NCI-H1092 (cell line): ENCODE results near the gene MAVS.
"Not testable (repeated sequence)": the region's sequence is repeated elsewhere in the genome, so short reads cannot be mapped to it uniquely, and the experiment has no call there.

ENCODE experiments used
- DNase-seq: peaks from one replicate; lab custom pipeline; 2025; lab: John Stamatoyannopoulos, UW

The MAVS gene

GRCh38 chr20:3815703-3816315, 30.8 kb upstream of the MAVS start:
- no peak for DNase-seq

- peak; percentile 78 for DNase-seq
These were observed 28.2 kb upstream of the MAVS start for GRCh38 chr20:3818155-3819151.

- DNase-seq: no peak
These were observed 27.1 kb upstream of the MAVS start for GRCh38 chr20:3819411-3820047.

- peak; percentile 94 for DNase-seq
These were observed 26.4 kb upstream of the MAVS start, which contains the start of gene AP5S1 for GRCh38 chr20:3820048-3820900. Gene AP5S1, plus strand, starts transcription at chr20:3820547. Its CDS starts 1,571 bp downstream, at chr20:3822118.

GRCh38 chr20:3820901-3821727, 25.5 kb upstream of the MAVS start:
- DNase-seq: no peak

- DNase-seq: no peak
These were observed 24.6 kb upstream of the MAVS start for GRCh38 chr20:3821996-3822395.

GRCh38 chr20:3823881-3824280, 22.8 kb upstream of the MAVS start:
- no peak for DNase-seq

- no peak for DNase-seq
These were observed 21.1 kb upstream of the MAVS start for GRCh38 chr20:3825526-3825925.

- no peak for DNase-seq
These were observed 20.2 kb upstream of the MAVS start for GRCh38 chr20:3826420-3826819.

GRCh38 chr20:3828798-3829197, 17.8 kb upstream of the MAVS start:
- DNase-seq: no peak

GRCh38 chr20:3829891-3830290, 16.7 kb upstream of the MAVS start:
- DNase-seq: not testable (repeated sequence)

GRCh38 chr20:3836132-3836531, 10.5 kb upstream of the MAVS start:
- DNase-seq: no peak

GRCh38 chr20:3839328-3839727, 7.3 kb upstream of the MAVS start:
- no peak for DNase-seq

- not testable (repeated sequence) for DNase-seq
These were observed 6.4 kb upstream of the MAVS start for GRCh38 chr20:3840201-3840600.

GRCh38 chr20:3842348-3842930, 4.2 kb upstream of the MAVS start:
- no peak for DNase-seq

- DNase-seq: no peak
These were observed 3.1 kb upstream of the MAVS start for GRCh38 chr20:3843490-3843889.

- not testable (repeated sequence) for DNase-seq
These were observed 2.5 kb upstream of the MAVS start for GRCh38 chr20:3843990-3844619.

GRCh38 chr20:3846378-3846739, 275 bp upstream of the MAVS start:
- no peak for DNase-seq

- DNase-seq: no peak
These were observed 851 bp downstream of the MAVS start for GRCh38 chr20:3847429-3847940.

- DNase-seq: no peak
These were observed 1.9 kb downstream of the MAVS start for GRCh38 chr20:3848565-3848964.
